ENCODE measurements around the gene BTNL9.
"Not testable (repeated sequence)": the region's sequence is repeated elsewhere in the genome, so short reads cannot be mapped to it uniquely, and the experiment has no call there.

Gene BTNL9

DNA sequence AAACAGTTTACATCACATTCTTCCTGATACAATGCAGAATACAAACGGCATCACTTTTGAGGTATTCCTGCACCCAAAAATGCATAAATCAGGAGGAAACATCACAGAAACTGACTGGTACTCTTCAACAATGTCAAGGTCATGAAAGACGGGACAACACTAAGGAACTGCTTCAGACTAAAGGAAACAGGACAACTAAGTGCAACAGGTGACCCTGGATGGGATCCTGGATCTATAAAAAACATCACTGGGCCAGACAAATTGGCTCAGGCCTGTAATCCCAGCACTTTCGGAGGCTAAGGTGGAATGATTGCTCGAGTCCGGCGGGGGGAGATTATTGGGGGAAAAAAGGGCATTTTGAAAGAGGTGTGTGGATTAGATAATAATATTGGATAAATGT lies 22.6 kb downstream of the BTNL9 start:
- DNase-seq = no peak

DNA sequence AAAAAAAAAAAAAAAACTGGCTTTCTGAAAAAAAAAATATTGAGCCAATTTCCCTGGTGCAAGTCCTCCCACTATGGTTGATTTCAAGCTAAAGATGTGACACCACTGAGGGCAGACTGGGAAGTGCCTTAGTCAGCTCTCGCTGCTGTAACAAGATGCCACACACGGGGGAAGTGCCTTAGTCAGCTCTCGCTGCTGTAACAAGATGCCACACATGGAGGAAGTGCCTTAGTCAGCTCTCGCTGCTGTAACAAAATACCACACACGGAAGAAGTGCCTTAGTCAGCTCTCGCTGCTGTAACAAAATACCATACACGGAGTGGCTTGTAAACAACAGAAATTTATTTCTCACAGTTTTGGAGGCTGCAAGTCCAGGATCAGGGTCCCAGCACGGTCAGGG lies 23.4 kb downstream of the BTNL9 start:
- no peak for DNase-seq

DNA sequence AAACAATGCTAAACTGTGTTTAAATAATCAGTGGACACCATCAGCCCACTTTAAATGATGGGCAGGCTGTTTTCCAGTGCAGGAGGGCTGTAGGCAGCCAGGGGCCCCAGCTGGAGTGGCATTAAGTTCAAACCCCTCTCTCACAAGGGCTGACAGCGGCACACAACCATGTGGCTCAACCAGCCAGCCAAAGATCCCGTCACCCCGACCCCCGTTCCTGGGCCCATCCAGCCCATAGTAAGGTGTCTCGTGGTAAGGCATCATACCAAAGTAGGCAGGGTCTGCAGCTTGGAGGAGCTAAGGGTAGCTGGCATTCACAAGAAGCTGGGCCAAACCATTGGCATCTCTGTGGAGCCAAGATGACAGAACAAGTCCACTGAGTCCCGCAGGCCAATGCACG lies 24.9 kb downstream of the BTNL9 start:
- DNase-seq = no peak

DNA sequence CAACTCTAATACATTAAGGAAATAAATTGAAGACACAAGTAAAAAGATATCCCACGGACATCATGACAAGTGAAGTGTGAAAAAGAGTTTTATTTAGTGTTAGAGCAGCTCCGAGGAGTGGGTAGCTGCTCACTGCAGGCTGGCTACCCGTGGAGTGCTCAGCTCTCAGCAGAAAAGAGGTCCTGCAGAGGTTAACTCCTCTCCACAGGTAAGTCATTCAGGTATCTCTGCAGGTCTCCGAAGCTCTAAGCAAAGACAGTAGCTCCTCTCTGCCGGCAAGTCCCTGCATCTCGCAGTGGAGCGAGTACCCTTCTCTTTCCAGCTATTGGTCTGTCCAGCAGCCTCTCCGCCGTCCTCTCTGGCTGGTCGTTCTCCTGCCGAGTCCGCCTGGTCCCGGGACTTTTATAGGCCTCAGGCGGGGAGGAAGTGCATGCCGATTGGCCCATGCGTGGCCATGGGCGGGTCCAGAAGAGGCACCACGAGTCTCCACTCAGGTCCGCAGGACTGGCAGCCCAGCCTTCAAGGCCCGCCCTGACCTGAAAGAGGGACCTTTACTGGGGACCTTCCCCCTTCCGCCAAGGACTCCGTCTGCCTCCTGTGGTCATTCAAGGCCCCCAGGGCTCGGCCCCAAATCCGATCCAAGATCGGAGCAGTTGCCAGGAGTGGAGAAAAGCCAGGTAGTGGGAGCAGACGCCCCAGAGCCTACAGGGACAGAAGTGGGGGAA lies 29.9 kb downstream of the BTNL9 start:
- no peak for DNase-seq

DNA sequence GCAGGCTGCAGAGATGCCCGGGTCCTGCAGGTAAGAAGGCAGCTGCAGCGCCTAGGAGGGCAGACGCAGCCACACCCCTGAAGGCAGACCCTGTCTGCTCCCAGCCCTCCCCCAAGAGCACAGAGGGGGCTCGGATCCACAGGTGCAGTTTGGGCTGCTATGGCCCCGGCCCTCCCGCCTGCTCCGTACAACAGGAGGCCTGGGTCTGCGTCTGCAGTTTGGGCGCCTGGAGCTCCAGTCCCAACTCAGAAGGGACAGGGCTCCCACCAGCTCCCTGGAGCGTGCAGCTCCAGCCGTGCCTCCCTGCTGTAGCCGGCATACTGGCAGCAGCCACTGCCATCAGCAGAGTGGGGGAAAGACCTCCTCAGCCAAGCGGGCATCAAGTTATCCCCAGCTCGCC lies 30.5 kb downstream of the BTNL9 start:
- DNase-seq = no peak

DNA sequence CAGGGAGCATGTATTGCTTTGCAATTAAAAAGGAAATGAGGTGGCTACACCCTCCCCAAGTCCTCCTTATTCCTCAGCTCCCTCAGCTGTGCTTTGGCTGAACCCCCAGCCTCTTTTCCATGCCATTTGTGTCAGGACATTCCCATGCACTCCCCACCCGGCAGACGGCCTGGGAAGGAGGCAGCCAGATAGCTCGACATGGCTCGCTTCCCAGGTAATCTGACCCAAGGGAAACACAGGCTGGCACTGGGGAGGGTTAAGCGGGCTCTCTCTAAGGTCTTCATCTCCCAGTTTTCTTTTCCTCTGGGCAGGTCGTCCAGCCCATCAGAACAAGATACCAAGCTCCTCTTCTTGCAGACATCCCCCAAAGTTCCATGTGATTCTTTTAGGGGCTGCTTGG lies 31.2 kb downstream of the BTNL9 start:
- DNase-seq = no peak

DNA sequence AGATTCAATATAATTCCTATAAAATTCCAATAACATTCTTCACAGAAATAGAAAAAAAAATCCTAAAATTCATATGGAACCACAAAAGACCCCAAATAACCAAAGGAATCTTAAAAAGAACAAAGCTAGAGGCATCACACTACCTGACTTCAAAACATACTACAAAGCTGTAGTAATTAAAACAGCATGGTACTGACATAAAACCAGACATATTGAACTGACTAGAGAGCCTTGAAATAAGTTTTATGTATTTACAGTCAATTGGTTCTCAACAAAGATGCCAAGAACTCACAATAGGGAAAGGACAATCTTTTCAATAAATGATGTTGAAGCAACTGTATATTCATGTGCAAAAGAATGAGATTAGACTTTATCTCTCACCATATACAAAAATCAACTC lies 36.9 kb downstream of the BTNL9 start:
- DNase-seq = no peak

DNA sequence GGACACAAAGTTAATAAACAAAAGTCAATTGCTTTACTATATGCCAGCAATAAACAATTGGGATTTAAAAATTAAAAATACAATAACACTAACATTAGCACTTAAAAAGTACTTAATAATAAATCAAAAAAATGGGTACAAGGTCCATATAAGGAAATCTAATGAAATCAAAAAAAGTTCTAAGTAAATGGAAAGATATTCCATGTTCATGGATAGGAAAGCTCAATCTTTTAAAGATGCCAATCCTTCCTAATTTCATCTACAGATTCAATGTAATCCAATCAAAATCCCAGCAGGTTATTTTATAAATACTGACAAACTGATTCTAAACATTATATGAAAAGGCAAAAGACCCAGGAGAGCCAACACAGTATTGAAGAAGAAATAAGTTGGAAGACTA lies 41.9 kb downstream of the BTNL9 start:
- no peak for DNase-seq

DNA sequence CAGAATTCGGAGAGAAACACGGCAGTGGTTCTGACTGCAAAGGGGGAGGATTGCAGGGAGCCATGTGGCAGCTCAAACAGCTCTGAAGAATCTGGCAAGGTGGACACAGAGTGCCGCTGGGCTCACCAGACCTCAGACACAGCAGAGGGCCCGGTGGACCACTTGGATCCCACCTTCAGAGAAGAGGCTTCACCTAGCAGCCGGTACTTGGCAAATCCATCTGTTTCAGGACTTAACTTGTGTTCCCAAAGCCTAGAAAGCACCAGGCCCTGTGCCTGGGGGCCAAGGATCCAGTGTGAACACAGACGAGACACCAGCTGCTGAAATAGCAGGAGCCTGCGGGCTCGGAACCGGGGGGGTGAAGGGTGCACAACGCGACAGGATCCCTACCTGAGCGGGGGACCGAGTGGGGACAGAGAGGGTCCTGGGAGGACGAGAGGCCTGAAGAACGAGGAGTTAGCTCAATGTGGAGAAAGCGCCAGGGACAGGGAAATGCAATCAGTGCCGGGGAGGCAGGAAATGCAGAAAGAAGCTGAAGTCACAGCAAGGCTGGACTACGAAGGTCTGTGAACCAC lies 44.6 kb downstream of the BTNL9 start:
- no peak for DNase-seq

DNA sequence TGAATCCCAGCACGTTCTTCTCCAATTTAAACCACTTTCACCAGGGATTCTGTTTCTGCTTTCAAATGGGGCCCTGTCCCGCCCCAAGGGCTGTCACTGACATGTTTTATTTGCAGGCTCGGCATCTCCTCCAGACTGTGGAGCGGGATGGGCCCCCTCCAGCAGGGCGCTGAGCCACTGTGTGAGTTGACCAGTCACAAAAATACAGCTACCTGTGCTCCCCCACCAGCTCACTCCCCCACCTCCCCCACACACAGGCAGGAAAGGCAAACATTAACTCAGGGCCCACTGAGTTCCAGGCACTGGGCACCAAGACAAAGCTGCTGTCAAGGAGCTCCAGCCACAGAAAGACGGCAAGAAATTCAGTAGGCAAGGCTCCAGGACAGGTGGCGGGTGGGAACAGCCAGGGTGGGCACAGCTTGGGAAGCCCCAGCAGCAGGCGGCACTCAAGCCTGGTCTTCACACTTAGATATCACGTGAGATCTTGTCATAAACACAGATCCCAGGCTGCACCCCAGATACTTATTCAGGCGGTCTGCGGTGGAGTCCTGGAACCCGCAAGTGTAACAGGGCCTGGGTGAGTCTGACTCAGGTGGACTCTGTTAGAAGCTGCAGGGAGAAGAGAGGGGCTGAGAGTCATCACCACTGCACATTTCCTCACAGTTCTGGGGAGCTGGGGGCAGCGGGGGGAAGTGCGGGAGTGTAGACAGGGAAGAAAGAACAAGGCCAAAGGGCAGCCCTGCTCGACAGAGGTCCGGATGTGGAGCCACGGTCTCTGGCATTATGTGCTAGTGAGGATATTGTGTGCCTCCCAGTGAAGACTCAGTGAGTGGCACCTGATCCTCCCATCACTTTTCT lies 46.2 kb downstream of the BTNL9 start:
- DNase-seq = no peak

DNA sequence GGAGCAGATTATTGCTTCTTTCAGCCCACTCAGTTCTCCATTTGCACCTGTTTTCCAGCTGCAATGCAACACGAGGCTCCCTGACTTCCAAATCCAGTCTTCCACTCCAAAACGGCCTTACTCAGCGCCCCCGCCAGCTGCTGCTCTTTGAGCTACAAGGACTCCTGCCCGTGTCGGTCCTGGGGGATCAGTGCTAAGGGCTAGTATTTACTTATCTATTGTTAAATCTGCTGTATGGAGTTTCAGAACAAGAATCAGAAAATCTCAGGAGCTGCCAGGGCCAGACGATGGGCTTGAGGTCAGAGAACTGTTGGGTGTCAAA lies 46.8 kb downstream of the BTNL9 start:
- no peak for DNase-seq

DNA sequence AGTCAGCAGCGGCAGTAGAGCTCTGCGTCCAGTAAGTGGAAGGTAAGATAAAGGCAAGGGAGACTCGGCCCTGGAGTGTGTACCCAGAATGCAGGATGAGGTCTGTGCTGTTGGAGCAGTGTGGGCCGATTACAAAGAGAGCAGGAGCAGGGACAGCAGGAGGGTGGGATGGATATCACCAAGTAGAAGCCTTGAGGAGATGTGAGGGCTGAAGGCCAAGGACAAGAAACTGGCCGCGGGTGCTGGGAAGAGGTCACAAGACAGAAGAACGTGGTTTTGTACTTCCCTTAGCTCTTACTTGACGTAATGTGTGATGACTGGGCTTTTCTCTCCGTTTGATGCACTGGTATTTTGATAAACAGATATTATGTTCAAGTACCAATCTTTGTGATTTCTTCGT lies 47.2 kb downstream of the BTNL9 start:
- no peak for DNase-seq

DNA sequence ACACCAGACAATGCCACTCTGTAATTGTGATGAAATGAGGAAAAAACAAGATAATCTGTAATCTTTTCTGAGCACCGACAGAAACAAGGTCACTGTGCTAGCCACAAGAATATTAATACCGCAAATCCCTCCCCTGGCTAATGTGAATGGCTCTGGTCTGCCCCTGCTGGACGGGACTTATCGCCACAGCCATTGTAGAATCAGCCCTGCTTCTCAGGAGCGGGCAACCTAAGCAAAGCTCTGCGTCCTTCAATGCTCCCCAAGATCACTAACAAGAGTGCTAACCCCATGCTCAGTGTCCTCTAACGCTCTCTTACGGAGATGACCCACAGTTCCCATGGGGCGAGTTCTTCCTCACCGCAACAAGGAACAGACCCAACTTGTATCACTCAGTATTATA lies 48.2 kb downstream of the BTNL9 start:
- no peak for DNase-seq

DNA sequence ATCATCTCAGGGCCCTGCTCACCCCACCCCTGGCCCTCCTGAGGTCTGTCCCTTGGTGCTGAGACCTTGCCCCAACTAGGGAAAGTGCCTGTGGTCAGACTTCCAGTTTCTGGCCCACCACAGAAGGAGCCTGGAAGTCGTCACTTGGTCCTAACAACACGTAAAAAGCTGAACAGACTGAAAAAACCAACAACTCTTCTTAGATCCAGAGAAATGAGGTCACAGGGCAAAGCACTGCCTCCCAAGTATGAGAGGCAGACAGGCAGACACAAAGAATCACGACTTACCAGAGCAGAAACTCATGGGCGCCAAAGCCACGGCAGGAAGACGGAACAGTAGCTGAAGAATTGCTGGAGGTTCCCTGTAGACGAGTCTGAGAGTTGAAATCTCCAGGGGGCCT lies 52.4 kb downstream of the BTNL9 start:
- no peak for DNase-seq

DNA sequence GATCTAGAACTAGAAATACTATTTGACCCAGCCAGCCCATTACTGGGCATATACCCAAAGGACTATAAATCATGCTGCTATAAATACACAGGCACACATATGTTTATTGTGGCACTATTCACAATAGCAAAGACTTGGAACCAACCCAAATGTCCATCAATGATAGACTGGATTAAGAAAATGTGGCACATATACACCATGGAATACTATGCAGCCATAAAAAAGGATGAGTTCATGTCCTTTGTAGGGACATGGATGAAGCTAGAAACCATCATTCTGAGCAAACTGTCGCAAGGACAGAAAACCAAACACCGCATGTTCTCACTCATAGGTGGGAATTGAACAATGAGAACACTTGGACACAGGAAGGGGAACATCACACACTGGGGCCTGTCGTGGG lies 55.1 kb downstream of the BTNL9 start:
- not testable (repeated sequence) for DNase-seq

DNA sequence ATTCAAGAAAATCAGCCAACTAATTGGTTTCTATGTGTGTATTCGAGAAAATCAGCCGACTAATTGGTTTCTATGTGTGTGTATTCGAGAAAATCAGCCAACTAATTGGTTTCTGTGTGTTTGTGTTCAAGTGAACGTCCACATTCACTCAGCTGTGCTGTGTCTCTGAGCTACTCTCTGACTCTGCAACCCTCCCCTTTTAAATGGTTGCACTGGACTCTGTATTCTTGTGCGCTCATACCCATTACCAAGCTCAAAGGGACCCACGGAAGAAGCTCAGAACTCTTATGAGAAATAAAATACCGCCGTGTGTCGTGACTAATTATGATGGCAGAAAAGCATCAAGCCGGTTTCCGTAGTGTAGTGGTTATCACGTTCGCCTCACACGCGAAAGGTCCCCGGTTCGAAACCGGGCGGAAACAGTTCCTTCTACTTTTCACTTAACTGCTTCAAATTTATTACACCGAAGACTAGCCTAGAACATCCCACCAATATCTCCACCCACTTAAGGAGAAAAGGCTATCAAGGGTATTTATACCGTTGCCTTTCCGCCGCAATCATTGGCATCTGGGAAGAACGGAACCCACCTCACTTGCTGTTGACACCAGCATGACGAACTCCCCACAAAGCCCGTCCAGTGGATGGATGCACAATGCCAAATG lies 56.8 kb downstream of the BTNL9 start:
- not testable (repeated sequence) for DNase-seq

DNA sequence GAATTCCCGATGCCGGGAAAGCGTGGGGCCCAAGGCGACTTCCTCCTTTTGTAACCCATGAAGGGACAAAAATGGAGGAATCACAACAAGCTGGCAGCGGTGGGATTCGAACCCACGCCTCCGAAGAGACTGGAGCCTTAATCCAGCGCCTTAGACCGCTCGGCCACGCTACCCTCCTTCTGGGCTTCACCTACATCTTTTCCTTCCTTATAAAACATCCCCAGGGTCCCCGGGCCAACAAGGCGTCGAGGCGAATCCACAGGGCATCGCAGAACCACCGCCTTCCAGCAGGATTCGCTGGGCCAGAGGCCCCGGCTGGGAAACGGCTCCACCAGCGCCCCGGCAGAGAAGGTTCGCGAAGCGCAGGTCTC lies 57.3 kb downstream of the BTNL9 start:
- DNase-seq = not testable (repeated sequence)

DNA sequence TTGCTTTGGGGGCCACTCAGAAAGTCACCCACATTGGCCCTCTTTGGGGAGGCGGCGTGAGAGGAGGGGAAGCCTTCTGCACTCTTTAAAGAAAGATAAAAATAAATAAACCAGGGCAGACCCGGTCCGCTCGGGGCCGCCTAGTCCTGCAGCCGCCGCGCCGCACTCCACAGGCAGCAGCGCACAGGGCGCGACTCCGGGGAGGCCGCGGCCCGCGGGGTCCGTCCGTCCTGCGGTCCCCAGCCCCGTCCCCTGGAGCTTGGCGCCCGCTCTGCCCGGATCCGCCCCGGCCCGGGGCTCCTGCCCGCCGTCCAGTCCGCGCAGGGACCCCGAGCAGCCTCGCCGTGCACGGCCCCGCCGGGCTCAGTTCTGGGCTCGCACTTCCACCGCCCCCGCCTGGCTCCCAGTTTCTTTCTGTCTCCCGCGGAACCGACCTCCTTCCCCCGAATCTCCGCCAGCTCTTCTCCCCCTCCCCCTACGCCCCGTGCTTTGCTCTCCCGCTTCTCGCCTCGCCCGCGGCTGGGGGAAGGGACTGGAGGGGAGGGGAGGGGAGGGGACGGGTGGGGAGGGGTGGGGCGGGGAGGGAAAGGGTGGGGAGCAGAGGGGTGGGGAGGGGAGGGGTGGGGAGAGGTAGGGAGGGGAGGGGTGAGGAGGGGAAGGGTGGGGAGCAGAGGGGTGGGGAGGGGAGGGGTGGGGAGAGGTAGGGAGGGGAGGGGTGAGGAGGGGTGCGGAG lies 57.9 kb downstream of the BTNL9 start:
- not testable (repeated sequence) for DNase-seq

DNA sequence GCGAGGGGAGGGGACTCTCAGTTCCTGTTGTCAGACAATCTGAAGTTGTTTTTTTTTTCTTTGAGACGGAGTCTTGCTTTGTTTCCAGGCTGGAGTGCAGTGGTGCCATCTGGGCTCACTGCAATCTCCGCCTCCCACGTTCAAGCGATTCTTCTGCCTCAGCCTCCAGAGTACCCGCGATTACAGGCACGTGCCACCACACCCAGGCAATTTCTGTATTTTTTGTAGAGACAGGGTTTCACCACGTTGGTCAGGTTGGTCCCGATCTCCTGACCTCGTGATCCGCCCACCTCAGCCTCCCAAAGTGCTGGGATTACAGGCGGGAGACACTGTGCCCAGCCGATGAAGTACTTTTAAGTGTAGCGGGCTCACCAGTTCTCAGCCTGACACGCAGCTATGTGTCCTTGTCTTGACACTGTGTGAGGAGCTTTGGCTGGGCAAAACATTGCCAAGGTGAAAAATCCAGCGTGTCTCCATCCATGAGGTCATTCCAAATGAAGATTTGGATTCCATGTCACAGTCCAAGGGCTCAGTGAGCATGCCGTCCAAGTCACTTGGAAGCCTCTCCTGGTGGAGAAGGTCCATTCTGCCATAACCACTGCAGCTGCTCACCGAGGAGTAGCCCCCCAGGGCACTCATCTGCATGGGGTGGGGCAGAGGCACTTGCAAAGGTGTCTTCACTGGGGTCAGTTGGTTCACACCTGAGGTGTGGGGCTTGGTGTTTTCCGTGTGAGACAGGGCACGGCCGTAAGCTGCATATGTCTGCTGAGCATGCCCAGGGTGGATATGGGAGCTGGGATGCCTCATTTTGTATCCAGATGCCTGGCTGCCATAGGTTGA lies 58.9 kb downstream of the BTNL9 start:
- DNase-seq = no peak

DNA sequence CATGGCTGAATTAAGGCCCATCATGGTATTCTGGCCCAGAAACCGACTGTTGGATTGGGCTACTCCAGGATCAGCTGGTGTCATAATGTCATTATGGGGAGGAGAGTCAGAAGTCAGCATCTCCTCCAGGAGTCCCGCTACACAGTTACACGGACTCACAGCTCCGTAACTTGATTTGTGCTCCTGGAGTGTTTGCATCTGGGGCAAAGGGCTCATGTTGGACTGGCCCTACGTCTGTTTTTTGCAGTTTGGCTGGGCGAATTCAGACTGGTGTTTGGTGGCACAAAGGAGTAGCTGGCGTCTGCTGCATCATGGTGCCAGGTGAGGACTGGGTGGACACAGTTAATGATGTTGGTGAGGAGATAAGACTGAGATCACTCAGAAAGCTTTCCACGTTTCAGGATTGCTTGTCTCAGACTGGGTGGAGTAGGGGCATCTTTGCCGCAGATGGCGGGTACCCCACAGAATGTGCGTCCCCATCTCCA lies 59.6 kb downstream of the BTNL9 start:
- no peak for DNase-seq

DNA sequence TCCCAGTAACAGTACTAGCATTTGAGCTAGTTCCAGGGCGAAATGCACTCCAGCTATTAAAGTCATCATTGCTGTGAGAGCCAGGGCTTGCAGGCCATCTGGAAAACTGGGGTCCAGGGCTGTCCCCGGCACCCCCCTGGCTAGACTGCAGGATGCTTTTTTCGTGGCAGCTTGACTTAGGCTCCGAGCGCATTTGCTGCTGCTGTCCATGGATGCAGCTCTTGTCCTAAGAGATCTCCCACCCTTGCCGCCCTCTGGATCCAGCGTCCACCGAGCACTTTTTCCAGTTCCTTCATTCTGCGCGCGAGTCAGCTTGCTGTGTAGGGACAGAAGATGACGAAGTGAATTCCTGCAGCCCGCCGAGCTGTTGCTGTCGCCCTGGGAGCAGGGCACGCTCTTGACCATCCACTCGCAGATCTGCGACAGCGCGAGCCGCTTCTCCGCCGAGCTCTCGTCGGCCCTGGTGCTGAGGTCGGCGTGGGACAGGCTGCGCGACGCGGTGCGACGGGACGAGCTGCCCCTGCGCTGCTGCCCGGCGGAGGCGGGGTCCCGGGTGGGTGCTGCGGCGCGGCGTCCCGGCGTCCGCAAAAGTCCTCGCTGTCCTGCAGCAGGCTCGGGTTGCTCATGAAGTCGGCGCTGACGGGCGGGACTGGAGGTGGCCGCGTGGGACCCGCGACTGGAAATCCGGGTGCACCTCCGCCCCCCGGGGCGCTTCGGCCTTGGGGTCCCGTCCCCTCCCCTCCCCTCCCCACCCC lies 60.2 kb downstream of the BTNL9 start:
- DNase-seq = no peak

All from activated effector memory CD4-positive, alpha-beta T cell treated with anti-CD3 and anti-CD28 coated beads, Interleukin-2, amount 50 U/mL, for 16 hours (primary cell).